A673 (cell line): ENCODE data around the gene VSTM4.

Experiments
- CTCF ChIP-seq: fragments of 300-800, 200-600 bp; sonication (generic); conservative IDR thresholded peaks from 2 replicates; pipeline ENCODE4 v1.5.1; 2017; ENCODE audit warnings: low read depth, mild to moderate bottlenecking, antibody characterized with exemption, low read length, moderate library complexity, mixed read lengths
- EZH2 ChIP-seq: fragments of 200-600 bp; sonication (generic); IDR thresholded peaks from 2 replicates; pipeline ENCODE4 v1.6.1; 2017; ENCODE audit warnings: borderline replicate concordance, low read depth, mild to moderate bottlenecking, mixed read lengths, antibody characterized with exemption, low read length; ENCODE audit not compliant: poor library complexity, severe bottlenecking

GRCh38 chr10:48970046-48970445 lies 145.3 kb downstream of the VSTM4 start:
- TF ChIP-seq CTCF (no peak), EZH2 (no peak)
